Suppressor macrophage (primary cell): Measurements from ENCODE around the gene BMPR1B.

ENCODE experiments used
- DNase-seq, 4 experiments: peaks; one replicate each; pipeline ENCODE4 v3.0.0-alpha.2; 2020 to 2022

Gene BMPR1B

GRCh38 chr4:95049551-95050233 lies 291.9 kb downstream of the BMPR1B start:
- no peak for DNase-seq

GRCh38 chr4:95050980-95051701 lies 293.4 kb downstream of the BMPR1B start:
- no peak for DNase-seq

GRCh38 chr4:95051702-95052020 lies 293.9 kb downstream of the BMPR1B start:
- DNase-seq = no peak

- DNase-seq = no peak
These were observed 301.2 kb downstream of the BMPR1B start for GRCh38 chr4:95058991-95059390.

- DNase-seq = no peak
These were observed 301.9 kb downstream of the BMPR1B start for GRCh38 chr4:95059663-95060062.

- peak in 2 of 4 experiments; percentile 5 to 14 for DNase-seq
These were observed 303.5 kb downstream of the BMPR1B start for GRCh38 chr4:95061220-95061619.

GRCh38 chr4:95061801-95062200 lies 304.0 kb downstream of the BMPR1B start:
- peak; percentile 15 to 47 (median 35) for DNase-seq

- DNase-seq = no peak
These were observed 308.3 kb downstream of the BMPR1B start for GRCh38 chr4:95066050-95066449.

GRCh38 chr4:95068401-95068800 lies 310.6 kb downstream of the BMPR1B start:
- no peak for DNase-seq

- no peak for DNase-seq
These were observed 311.2 kb downstream of the BMPR1B start for GRCh38 chr4:95068818-95069478.

GRCh38 chr4:95071851-95072250 lies 314.1 kb downstream of the BMPR1B start:
- no peak for DNase-seq

GRCh38 chr4:95073646-95074045 lies 315.9 kb downstream of the BMPR1B start:
- DNase-seq = no peak

GRCh38 chr4:95077864-95078263 lies 320.1 kb downstream of the BMPR1B start:
- DNase-seq = no peak

GRCh38 chr4:95080969-95081368 lies 323.2 kb downstream of the BMPR1B start:
- DNase-seq = no peak

- no peak for DNase-seq
These were observed 326.8 kb downstream of the BMPR1B start for GRCh38 chr4:95084584-95084983.

- no peak for DNase-seq
These were observed 327.5 kb downstream of the BMPR1B start for GRCh38 chr4:95085124-95085833.

GRCh38 chr4:95086551-95086950 lies 328.8 kb downstream of the BMPR1B start:
- no peak for DNase-seq

- no peak for DNase-seq
These were observed 330.1 kb downstream of the BMPR1B start for GRCh38 chr4:95087657-95088455.

- DNase-seq = no peak
These were observed 333.5 kb downstream of the BMPR1B start for GRCh38 chr4:95091272-95091671.

GRCh38 chr4:95092766-95093165 lies 335.0 kb downstream of the BMPR1B start:
- peak in 1 of 4 experiments; percentile 5 for DNase-seq

- no peak for DNase-seq
These were observed 335.7 kb downstream of the BMPR1B start for GRCh38 chr4:95093460-95093859.
